ENCODE data around the gene MAGOH.
"Not testable (repeated sequence)": the region's sequence is repeated elsewhere in the genome, so short reads cannot be mapped to it uniquely, and the experiment has no call there.

The MAGOH gene

GRCh38 chr1:53190210-53190611 lies 48.1 kb downstream of the MAGOH start:
- DNase-seq (ENCODE audit: low read depth) = no peak
- no peak overlapping the region for H3K4me3 ChIP-seq (ENCODE audit: control insufficient read depth, low read depth, low read length)
- TF ChIP-seq CTCF (conservative IDR thresholded peaks at IDR 0.05; ENCODE audit: control insufficient read depth, insufficient read depth, low read depth, low read length) = no peak

- DNase-seq (ENCODE audit: low read depth) = no peak
- H3K4me3 ChIP-seq (ENCODE audit: control insufficient read depth, low read depth, low read length) = no peak overlapping the region
- no peak for TF ChIP-seq CTCF (conservative IDR thresholded peaks at IDR 0.05; ENCODE audit: control insufficient read depth, insufficient read depth, low read depth, low read length)
Measured at GRCh38 chr1:53189061-53189460, 49.3 kb downstream of the MAGOH start.

- peak; percentile 45 for DNase-seq (ENCODE audit: low read depth)
- no peak overlapping the region for H3K4me3 ChIP-seq (ENCODE audit: control insufficient read depth, low read depth, low read length)
- no peak for TF ChIP-seq CTCF (conservative IDR thresholded peaks at IDR 0.05; ENCODE audit: control insufficient read depth, insufficient read depth, low read depth, low read length)
Measured at GRCh38 chr1:53188099-53188498, 50.2 kb downstream of the MAGOH start.

- H3K4me3 ChIP-seq (ENCODE audit: control insufficient read depth, low read depth, low read length) = no peak overlapping the region
- no peak for DNase-seq (ENCODE audit: low read depth)
- TF ChIP-seq CTCF (conservative IDR thresholded peaks at IDR 0.05; ENCODE audit: control insufficient read depth, insufficient read depth, low read depth, low read length) = no peak
Measured at GRCh38 chr1:53187401-53187800, 50.9 kb downstream of the MAGOH start.

GRCh38 chr1:53186533-53186932 lies 51.8 kb downstream of the MAGOH start:
- no peak for DNase-seq (ENCODE audit: low read depth)
- H3K4me3 ChIP-seq (ENCODE audit: control insufficient read depth, low read depth, low read length) = no peak overlapping the region
- no peak for TF ChIP-seq CTCF (conservative IDR thresholded peaks at IDR 0.05; ENCODE audit: control insufficient read depth, insufficient read depth, low read depth, low read length)

GRCh38 chr1:53185955-53186297 lies 52.4 kb downstream of the MAGOH start:
- not testable (repeated sequence) for DNase-seq (ENCODE audit: low read depth); H3K4me3 ChIP-seq (ENCODE audit: control insufficient read depth, low read depth, low read length)

GRCh38 chr1:53183095-53183990 lies 55.0 kb downstream of the MAGOH start:
- peak; percentile 65 for DNase-seq (ENCODE audit: low read depth)
- TF ChIP-seq CTCF (conservative IDR thresholded peaks at IDR 0.05; ENCODE audit: control insufficient read depth, insufficient read depth, low read depth, low read length) = no peak
- H3K4me3 ChIP-seq (ENCODE audit: control insufficient read depth, low read depth, low read length) = no peak overlapping the region

Measured in fibroblast of mammary gland (primary cell).